OCI-LY7 (cell line): ENCODE measurements around the gene MACROD1. TPM values are rescaled to one million over a fixed set of nuclear protein-coding genes. Genes with fewer than 3 reads are reported as not detected.

Source experiments
- BruUV-seq: library from RNA; stranded (reverse); fragments of 400-500 nt; replicated peaks from 2 replicates; lab custom pipeline; 2021; lab: Mats Ljungman, UMichigan
- CTCF ChIA-PET: fragments of 300-600 bp; sonication (Branson Sonifier 250); formaldehyde crosslinking; loops from one replicate; lab custom pipeline; 2022; ENCODE audit warnings: antibody characterized with exemption; ENCODE audit not compliant: unreplicated experiment; lab: Charles Lee
- POLR2A ChIA-PET: fragments of 300-600 bp; sonication (Branson Sonifier 250); formaldehyde crosslinking; loops from one replicate; lab custom pipeline; 2022; ENCODE audit warnings: antibody characterized with exemption; lab: Charles Lee
- DNase-seq: peaks from one replicate; pipeline ENCODE4 v3.0.0-alpha.2; 2015; ENCODE audit warnings: low spot score
- H2AFZ ChIP-seq: fragments of 200-600 bp; sonication (generic), shearing (Covaris generic); 2 replicates; pipeline ENCODE4 v1.6.1; 2014; ENCODE audit warnings: mild to moderate bottlenecking, antibody characterized with exemption, low read length, moderate library complexity
- H3K27ac ChIP-seq: fragments of 200-600 bp; sonication (generic); 2 replicates; pipeline ENCODE4 v1.5.1; 2014; ENCODE audit warnings: mixed run types, low read depth, mild to moderate bottlenecking, moderate library complexity, low read length, inconsistent platforms; ENCODE audit not compliant: poor library complexity, severe bottlenecking
- H3K36me3 ChIP-seq: fragments of 200-600 bp; sonication (generic); 2 replicates; pipeline ENCODE4 v1.6.1; 2014; ENCODE audit warnings: mild to moderate bottlenecking, antibody characterized with exemption, low read length, moderate library complexity, mixed read lengths; ENCODE audit not compliant: insufficient read depth
- H3K4me1 ChIP-seq: fragments of 200-600 bp; sonication (generic); 2 replicates; pipeline ENCODE4 v1.5.1; 2014; ENCODE audit warnings: mild to moderate bottlenecking, low read length; ENCODE audit not compliant: insufficient read depth, poor library complexity, severe bottlenecking
- H3K4me2 ChIP-seq: fragments of 200-600 bp; sonication (generic); 2 replicates; pipeline ENCODE4 v1.6.1; 2014; ENCODE audit warnings: mild to moderate bottlenecking, low read length
- H3K4me3 ChIP-seq: fragments of 200-600 bp; sonication (generic); 2 replicates; pipeline ENCODE4 v1.5.1; 2014; ENCODE audit warnings: mild to moderate bottlenecking, low read depth, low read length; ENCODE audit not compliant: poor library complexity, severe bottlenecking
- H3K79me2 ChIP-seq: fragments of 200-600 bp; sonication (generic); 2 replicates; pipeline ENCODE4 v1.6.1; 2016; ENCODE audit warnings: low read depth, mild to moderate bottlenecking, low read length, moderate library complexity, mixed read lengths; ENCODE audit not compliant: insufficient read depth
- H3K9me2 ChIP-seq: fragments of 200-600 bp; sonication (generic); 2 replicates; pipeline ENCODE4 v1.6.1; 2016; ENCODE audit warnings: mild to moderate bottlenecking, low read length, mixed read lengths; ENCODE audit not compliant: insufficient read depth
- H3K9me3 ChIP-seq: fragments of 200-600 bp; sonication (generic); 2 replicates; pipeline ENCODE4 v1.6.1; 2014; ENCODE audit warnings: mild to moderate bottlenecking, mixed run types, low read length, mixed read lengths
- H4K20me1 ChIP-seq: fragments of 200-600 bp; sonication (generic); 2 replicates; pipeline ENCODE4 v1.6.1; 2014; ENCODE audit warnings: mild to moderate bottlenecking, antibody characterized with exemption, low read length, moderate library complexity, mixed read lengths; ENCODE audit not compliant: insufficient read depth
- EZH2phosphoT487 ChIP-seq: fragments of 200-600 bp; sonication (generic); IDR thresholded peaks from 2 replicates; pipeline ENCODE4 v1.6.1; 2018; ENCODE audit warnings: low read depth, borderline replicate concordance, mild to moderate bottlenecking, mixed run types, antibody characterized with exemption, low read length, moderate library complexity, mixed read lengths
- intact Hi-C: fragments of 100-400 bp; cut with micrococcal nuclease; formaldehyde crosslinking; loops from one replicate; pipeline ENCODE4 v1.10.0; 2022; ENCODE audit not compliant: unreplicated experiment
- total RNA-seq, 2 experiments: library from RNA; depleted of rRNA in 1 of 2; stranded (reverse); fragments of >200 nt in 1 of 2; shearing (Covaris generic) in 1 of 2; gene quantifications; 2 replicates each; pipeline ENCODE4 v1.2.3, GENCODE V29; 2014 to 2022
- TF ChIP-seq, protein P1 (sequence below): fragments of 200-600 bp; sonication (generic); conservative IDR thresholded peaks from 2 replicates; pipeline ENCODE4 v1.5.1; 2014; ENCODE audit warnings: mild to moderate bottlenecking, antibody characterized with exemption, low read length, moderate library complexity, mixed read lengths

The MACROD1 gene
- total RNA-seq, 2 experiments from 2014 or later, result 14.7 to 25.4 TPM

DNA sequence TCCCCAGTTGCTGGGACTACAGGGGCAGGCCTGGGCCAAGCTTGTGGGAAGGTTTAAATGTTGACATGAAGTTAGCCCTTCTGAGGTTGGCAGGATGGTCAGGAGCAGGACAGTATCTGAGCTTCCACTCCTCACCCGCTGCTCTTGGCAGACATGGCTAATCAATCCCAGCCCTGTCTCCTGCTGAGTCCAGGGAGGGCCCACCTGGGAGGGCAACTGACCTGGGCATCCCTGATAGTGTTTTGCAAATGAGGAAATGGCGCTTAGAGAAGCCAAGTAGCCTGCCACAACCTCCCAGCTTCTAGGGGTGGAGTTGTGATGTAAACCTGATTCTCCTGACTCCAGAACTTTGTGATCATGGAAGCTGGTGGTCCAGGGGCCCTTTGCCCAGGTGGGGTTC, 113.5 kb downstream of the MACROD1 start:
- Histone ChIP-seq H3K9me3 (no peaks in the 10 kb centered on the region), H3K4me3 (no peak overlapping the region), H2AFZ (no peak overlapping the region), H3K4me2 (no peak overlapping the region), H4K20me1 (no peaks in the 10 kb centered on the region), H3K4me1 (no peaks in the 10 kb centered on the region), H3K79me2 (no peaks in the 10 kb centered on the region), H3K27ac (no peak overlapping the region), H3K36me3 (no peaks in the 10 kb centered on the region), H3K9me2 (no peaks in the 10 kb centered on the region)
- CTCF ChIA-PET, result interaction anchor here (0.5 kb wide), 1 partner anchor 214 kb away, joined by 3 read pairs; no protein-coding TSS in a partner anchor
- TF ChIP-seq, protein P1, sequence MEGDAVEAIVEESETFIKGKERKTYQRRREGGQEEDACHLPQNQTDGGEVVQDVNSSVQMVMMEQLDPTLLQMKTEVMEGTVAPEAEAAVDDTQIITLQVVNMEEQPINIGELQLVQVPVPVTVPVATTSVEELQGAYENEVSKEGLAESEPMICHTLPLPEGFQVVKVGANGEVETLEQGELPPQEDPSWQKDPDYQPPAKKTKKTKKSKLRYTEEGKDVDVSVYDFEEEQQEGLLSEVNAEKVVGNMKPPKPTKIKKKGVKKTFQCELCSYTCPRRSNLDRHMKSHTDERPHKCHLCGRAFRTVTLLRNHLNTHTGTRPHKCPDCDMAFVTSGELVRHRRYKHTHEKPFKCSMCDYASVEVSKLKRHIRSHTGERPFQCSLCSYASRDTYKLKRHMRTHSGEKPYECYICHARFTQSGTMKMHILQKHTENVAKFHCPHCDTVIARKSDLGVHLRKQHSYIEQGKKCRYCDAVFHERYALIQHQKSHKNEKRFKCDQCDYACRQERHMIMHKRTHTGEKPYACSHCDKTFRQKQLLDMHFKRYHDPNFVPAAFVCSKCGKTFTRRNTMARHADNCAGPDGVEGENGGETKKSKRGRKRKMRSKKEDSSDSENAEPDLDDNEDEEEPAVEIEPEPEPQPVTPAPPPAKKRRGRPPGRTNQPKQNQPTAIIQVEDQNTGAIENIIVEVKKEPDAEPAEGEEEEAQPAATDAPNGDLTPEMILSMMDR, result no peak
- TF ChIP-seq EZH2phosphoT487, result no peak
- no TSS peak for BruUV-seq
- POLR2A ChIA-PET, result no interaction called here
- intact Hi-C loops, result no loop called here
- no peak for DNase-seq

DNA sequence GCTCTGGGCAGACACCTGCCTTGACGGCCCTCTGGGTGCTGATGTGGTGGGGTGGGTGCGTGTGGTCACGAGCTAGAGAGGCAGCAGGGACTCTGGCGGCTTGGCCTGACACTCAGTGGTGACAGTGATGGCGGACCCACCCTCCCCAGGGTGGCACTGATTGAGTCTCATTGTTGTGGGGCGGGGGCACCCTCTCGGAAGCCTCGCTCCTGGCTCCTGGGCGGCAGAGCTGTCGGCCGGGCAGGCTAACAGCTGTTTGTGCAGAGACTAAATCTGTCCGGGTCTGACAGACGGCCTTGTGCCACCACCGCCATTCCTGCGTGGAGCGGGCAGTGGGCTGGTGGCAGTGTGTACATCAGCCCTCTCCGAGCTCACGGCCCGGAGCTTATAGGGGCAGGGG, 114.6 kb downstream of the MACROD1 start:
- Histone ChIP-seq H2AFZ (no peak overlapping the region), H3K9me3 (no peaks in the 10 kb centered on the region), H3K4me3 (no peak overlapping the region), H3K27ac (no peak overlapping the region), H3K79me2 (no peaks in the 10 kb centered on the region), H3K4me2 (no peak overlapping the region), H3K9me2 (no peaks in the 10 kb centered on the region), H3K4me1 (no peaks in the 10 kb centered on the region), H4K20me1 (no peaks in the 10 kb centered on the region), H3K36me3 (no peaks in the 10 kb centered on the region)
- intact Hi-C loops, result no loop called here
- ChIA-PET POLR2A (no interaction called here), CTCF (no interaction called here)
- DNase-seq, result no peak
- no peak for TF ChIP-seq EZH2phosphoT487
- TF ChIP-seq, protein P1, result no peak
- no TSS peak for BruUV-seq

- no peaks in the 10 kb centered on the region for H3K9me3 ChIP-seq
- no peak overlapping the region for H3K4me3 ChIP-seq
- ChIA-PET POLR2A (no interaction called here), CTCF (no interaction called here)
- BruUV-seq, result no TSS peak
- intact Hi-C loops, result no loop called here
- H3K4me1 ChIP-seq, result no peaks in the 10 kb centered on the region
- DNase-seq, result no peak
- no peak overlapping the region for H3K4me2 ChIP-seq
- H3K79me2 ChIP-seq, result no peaks in the 10 kb centered on the region
- H2AFZ ChIP-seq, result no peak overlapping the region
- no peaks in the 10 kb centered on the region for H4K20me1 ChIP-seq
- H3K9me2 ChIP-seq, result no peaks in the 10 kb centered on the region
- no peak for TF ChIP-seq EZH2phosphoT487
- TF ChIP-seq, protein P1, result no peak
- H3K27ac ChIP-seq, result no peak overlapping the region
- no peaks in the 10 kb centered on the region for H3K36me3 ChIP-seq
Measured at GRCh38 chr11:64049509-64049908, 116.4 kb downstream of the MACROD1 start.
